ENCODE results near the gene PCNX2.

- TF ChIP-seq CTCF (IDR thresholded peaks at IDR 0.05) (no peak), POLR2A (IDR thresholded peaks at IDR 0.05) (no peak)
Observed at GRCh38 chr1:233075915-233076295, 219.6 kb downstream of the PCNX2 start.
